PC-3 (cell line): ENCODE measurements around the gene MED13L. TPM values are rescaled to one million over a fixed set of nuclear protein-coding genes. Genes with fewer than 3 reads are reported as not detected.

ENCODE experiments used
- ATAC-seq: fragments of 200-7000 bp; cut with Tn5 transposase; 2 replicates; pipeline ENCODE4 v1.9.1; 2020; ENCODE audit warnings: mild to moderate bottlenecking, moderate library complexity
- BruUV-seq: library from RNA; stranded (reverse); fragments of 400-500 nt; replicated peaks from 2 replicates; lab custom pipeline; 2021; lab: Mats Ljungman, UMichigan
- CTCF ChIA-PET: fragments of 300-600 bp; sonication (Branson Sonifier 250); formaldehyde crosslinking; loops from one replicate; lab custom pipeline; 2022; ENCODE audit warnings: antibody characterized with exemption; lab: Charles Lee
- POLR2A ChIA-PET: fragments of 300-600 bp; sonication (Branson Sonifier 250); formaldehyde crosslinking; loops from one replicate; lab custom pipeline; 2022; ENCODE audit warnings: antibody characterized with exemption; ENCODE audit not compliant: unreplicated experiment; lab: Charles Lee
- DNase-seq: peaks from one replicate; pipeline ENCODE4 v3.0.0-alpha.2; 2015
- H2AFZ ChIP-seq: fragments of 300-600 bp; sonication (generic); 2 replicates; pipeline ENCODE4 v1.6.0; 2016; ENCODE audit warnings: antibody characterized with exemption, low read length
- H3F3A ChIP-seq: fragments of 300-600 bp; sonication (generic); one replicate; pipeline ENCODE4 v1.6.0; 2017; ENCODE audit warnings: antibody characterized with exemption, low read length, control low read depth, mild to moderate bottlenecking; ENCODE audit not compliant: unreplicated experiment
- H3K27ac ChIP-seq: fragments of 300-600 bp; sonication (generic); 2 replicates; pipeline ENCODE4 v1.5.1; 2016; ENCODE audit warnings: mild to moderate bottlenecking, low read length
- H3K27me3 ChIP-seq: fragments of 300-600 bp; sonication (generic); 2 replicates; pipeline ENCODE4 v1.6.1; 2016; ENCODE audit warnings: low read length, mixed read lengths
- H3K36me3 ChIP-seq: fragments of 300-600 bp; sonication (generic); 2 replicates; pipeline ENCODE4 v1.6.1; 2016; ENCODE audit warnings: low read depth, mixed run types, low read length, mixed read lengths
- H3K4me1 ChIP-seq: fragments of 300-600 bp; sonication (generic); 2 replicates; pipeline ENCODE4 v1.5.1; 2016; ENCODE audit warnings: low read length; ENCODE audit not compliant: insufficient read depth
- H3K4me2 ChIP-seq: fragments of 300-600 bp; sonication (generic); 2 replicates; pipeline ENCODE4 v1.6.0; 2016; ENCODE audit warnings: low read length
- H3K4me3 ChIP-seq: fragments of 300-600 bp; sonication (generic); 2 replicates; pipeline ENCODE4 v1.5.1; 2016; ENCODE audit warnings: mild to moderate bottlenecking, low read length, mixed read lengths
- H3K79me2 ChIP-seq: fragments of 300-600 bp; sonication (generic); 2 replicates; pipeline ENCODE4 v1.6.1; 2017; ENCODE audit warnings: low read length, mixed read lengths
- H3K9ac ChIP-seq: fragments of 300-600 bp; sonication (generic); 2 replicates; pipeline ENCODE4 v1.6.0; 2016; ENCODE audit warnings: mild to moderate bottlenecking, low read length
- H3K9me2 ChIP-seq: fragments of 300-600 bp; sonication (generic); replicated peaks from 2 replicates; pipeline ENCODE4 v1.6.1; 2016; ENCODE audit warnings: mixed run types, low read length, mixed read lengths
- H3K9me3 ChIP-seq: fragments of 300-600 bp; sonication (generic); 2 replicates; pipeline ENCODE4 v1.6.1; 2016; ENCODE audit warnings: low read length, mixed read lengths
- H4K20me1 ChIP-seq: fragments of 300-600 bp; sonication (generic); 2 replicates; pipeline ENCODE4 v1.6.1; 2016; ENCODE audit warnings: low read length, mixed read lengths
- EZH2 ChIP-seq: fragments of 300-600 bp; sonication (generic); IDR thresholded peaks from one replicate; pipeline ENCODE4 v1.6.1; 2017; ENCODE audit warnings: antibody characterized with exemption, mild to moderate bottlenecking, low read length; ENCODE audit not compliant: unreplicated experiment
- EZH2phosphoT487 ChIP-seq: fragments of 300-600 bp; sonication (generic); IDR thresholded peaks from 2 replicates; pipeline ENCODE4 v1.6.1; 2018; ENCODE audit warnings: mild to moderate bottlenecking, antibody characterized with exemption, low read length, borderline replicate concordance
- intact Hi-C: fragments of 100-400 bp; cut with micrococcal nuclease; formaldehyde crosslinking; loops from 2 replicates; pipeline ENCODE4 v1.9.0; 2023
- total RNA-seq: library from RNA; depleted of rRNA; stranded (reverse); fragments of >200 nt; gene quantifications from 2 replicates; pipeline ENCODE4 v1.2.3, GENCODE V29; 2014
- TF ChIP-seq, protein P1 (sequence below): fragments of 300-600 bp; sonication (generic); conservative IDR thresholded peaks from 2 replicates; pipeline ENCODE4 v1.5.1; 2017; ENCODE audit warnings: antibody characterized with exemption, low read depth, mild to moderate bottlenecking, low read length

Gene MED13L
- total RNA-seq, 1 experiment from 2014 or later = 61.2 TPM

- ATAC-seq = peak; percentile 29; the same call in 1 of the 2 replicates
- Histone ChIP-seq H3K36me3 (no peaks in the 10 kb centered on the region), H3K9me3 (no peaks in the 10 kb centered on the region), H2AFZ (no peak overlapping the region), H3K27ac (no peak overlapping the region), H3K79me2 (no peaks in the 10 kb centered on the region), H4K20me1 (no peaks in the 10 kb centered on the region), H3F3A (no peaks in the 10 kb centered on the region), H3K4me3 (no peak overlapping the region), H3K27me3 (no peaks in the 10 kb centered on the region), H3K9me2 (0 out of 2 replicates have a peak, but pooled peaks cover 4% of the 10 kb centered on the region), H3K9ac (no peak overlapping the region), H3K4me2 (no peak overlapping the region), H3K4me1 (peaks cover 7% of the 10 kb centered on the region)
- TF ChIP-seq EZH2phosphoT487 (no peak), EZH2 (no peak)
- TF ChIP-seq, protein P1, sequence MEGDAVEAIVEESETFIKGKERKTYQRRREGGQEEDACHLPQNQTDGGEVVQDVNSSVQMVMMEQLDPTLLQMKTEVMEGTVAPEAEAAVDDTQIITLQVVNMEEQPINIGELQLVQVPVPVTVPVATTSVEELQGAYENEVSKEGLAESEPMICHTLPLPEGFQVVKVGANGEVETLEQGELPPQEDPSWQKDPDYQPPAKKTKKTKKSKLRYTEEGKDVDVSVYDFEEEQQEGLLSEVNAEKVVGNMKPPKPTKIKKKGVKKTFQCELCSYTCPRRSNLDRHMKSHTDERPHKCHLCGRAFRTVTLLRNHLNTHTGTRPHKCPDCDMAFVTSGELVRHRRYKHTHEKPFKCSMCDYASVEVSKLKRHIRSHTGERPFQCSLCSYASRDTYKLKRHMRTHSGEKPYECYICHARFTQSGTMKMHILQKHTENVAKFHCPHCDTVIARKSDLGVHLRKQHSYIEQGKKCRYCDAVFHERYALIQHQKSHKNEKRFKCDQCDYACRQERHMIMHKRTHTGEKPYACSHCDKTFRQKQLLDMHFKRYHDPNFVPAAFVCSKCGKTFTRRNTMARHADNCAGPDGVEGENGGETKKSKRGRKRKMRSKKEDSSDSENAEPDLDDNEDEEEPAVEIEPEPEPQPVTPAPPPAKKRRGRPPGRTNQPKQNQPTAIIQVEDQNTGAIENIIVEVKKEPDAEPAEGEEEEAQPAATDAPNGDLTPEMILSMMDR = no peak
- DNase-seq = no peak
- POLR2A ChIA-PET = no interaction called here
- intact Hi-C loops = no loop called here
- CTCF ChIA-PET = no interaction called here
- BruUV-seq = no TSS peak
These were observed 22.3 kb upstream of the MED13L start for GRCh38 chr12:116299665-116300328.

DNA sequence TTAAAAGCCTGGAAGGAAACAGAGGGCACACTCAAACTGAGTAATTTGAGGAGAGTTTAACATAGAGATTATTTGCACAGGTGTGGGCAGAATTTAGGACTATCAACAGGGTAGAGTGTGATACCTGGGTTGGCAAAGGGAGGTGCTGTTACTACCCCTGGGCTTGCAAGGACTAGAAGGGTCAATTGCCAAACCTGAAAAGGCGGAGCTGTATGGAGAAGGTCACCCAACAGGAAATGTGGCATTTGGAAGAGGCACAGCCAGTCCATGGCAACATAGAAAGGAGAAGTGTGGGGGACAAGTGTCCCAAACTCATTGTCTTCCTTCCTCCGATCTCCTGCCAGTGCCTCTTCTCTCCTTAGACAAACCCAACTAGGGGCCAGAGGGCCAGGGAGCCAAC lies 21.6 kb upstream of the MED13L start:
- Histone ChIP-seq H3K4me3 (no peak overlapping the region), H3K9me3 (no peaks in the 10 kb centered on the region), H2AFZ (no peak overlapping the region), H3K4me1 (peaks cover 7% of the 10 kb centered on the region), H3K27ac (no peak overlapping the region), H3K4me2 (no peak overlapping the region), H3F3A (no peaks in the 10 kb centered on the region), H3K9me2 (0 out of 2 replicates have a peak, but pooled peaks cover 4% of the 10 kb centered on the region), H3K9ac (no peak overlapping the region), H3K79me2 (no peaks in the 10 kb centered on the region), H3K36me3 (no peaks in the 10 kb centered on the region), H4K20me1 (no peaks in the 10 kb centered on the region), H3K27me3 (no peaks in the 10 kb centered on the region)
- intact Hi-C loops = no loop called here
- TF ChIP-seq EZH2phosphoT487 = no peak
- TF ChIP-seq, protein P1 = 0 out of 2 replicates have a peak, but pooled peaks have one; percentile 14
- no TSS peak for BruUV-seq
- ChIA-PET POLR2A (no interaction called here), CTCF (no interaction called here)
- ATAC-seq (no peak), DNase-seq (peak; percentile 33)

DNA sequence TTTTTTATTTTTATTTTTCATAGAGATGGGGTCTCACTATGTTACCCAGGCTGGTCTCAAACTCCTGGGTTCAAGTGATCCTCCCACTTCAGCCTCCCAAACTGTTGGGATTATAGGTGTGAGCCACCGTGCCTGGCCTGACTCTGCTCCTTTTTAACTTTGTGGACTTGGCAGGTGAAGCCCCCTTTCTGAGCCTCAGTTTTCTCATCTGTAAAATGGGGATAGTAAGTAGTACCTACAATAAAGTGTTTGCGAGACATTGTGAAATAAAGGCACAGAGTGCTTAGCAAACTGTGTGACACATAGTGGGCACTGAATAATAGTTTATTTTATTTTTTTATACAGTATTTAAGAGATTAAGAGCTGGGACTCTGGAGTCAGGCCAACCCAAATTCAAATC lies 21.1 kb upstream of the MED13L start:
- H3K36me3 ChIP-seq = no peaks in the 10 kb centered on the region
- no peaks in the 10 kb centered on the region for H3K27me3 ChIP-seq
- no peak overlapping the region for H3K4me3 ChIP-seq
- H3K27ac ChIP-seq = no peak overlapping the region
- no TSS peak for BruUV-seq
- no peaks in the 10 kb centered on the region for H4K20me1 ChIP-seq
- ATAC-seq (no peak), DNase-seq (no peak)
- H3K4me1 ChIP-seq = peaks cover 7% of the 10 kb centered on the region
- no peak for TF ChIP-seq EZH2
- TF ChIP-seq EZH2phosphoT487 = no peak
- TF ChIP-seq, protein P1 = no peak
- no peaks in the 10 kb centered on the region for H3K9me3 ChIP-seq
- 0 out of 2 replicates have a peak, but pooled peaks cover 4% of the 10 kb centered on the region for H3K9me2 ChIP-seq
- H2AFZ ChIP-seq = no peak overlapping the region
- H3K4me2 ChIP-seq = no peak overlapping the region
- no peak overlapping the region for H3K9ac ChIP-seq
- intact Hi-C loops = no loop called here
- ChIA-PET POLR2A (interaction anchor here (0.6 kb wide), 1 partner anchor 90 kb away, joined by 10 read pairs; no protein-coding TSS in a partner anchor), CTCF (no interaction called here)
- H3K79me2 ChIP-seq = no peaks in the 10 kb centered on the region
- H3F3A ChIP-seq = no peaks in the 10 kb centered on the region
